ENCODE results near the gene MAGED2.

DNA sequence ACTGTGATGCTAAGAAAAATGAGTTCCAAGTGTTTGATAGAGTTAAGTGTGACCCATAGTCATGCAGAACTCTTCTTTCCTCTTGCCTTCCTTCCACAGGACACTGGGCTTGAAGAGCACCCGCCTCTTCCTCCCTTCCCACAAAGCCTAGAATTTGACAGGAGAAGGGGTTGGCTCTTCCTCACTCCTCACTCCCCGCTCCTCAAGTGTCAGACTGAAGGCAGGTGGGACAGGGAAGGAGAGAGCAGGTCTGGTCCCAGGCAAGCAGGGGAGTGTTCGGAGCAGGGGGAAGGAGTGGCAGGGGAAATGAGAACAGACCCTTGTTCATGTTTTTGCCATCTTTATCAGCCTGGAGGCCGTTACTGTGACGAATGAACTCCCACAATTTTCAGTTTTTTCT is 10.7 kb downstream of the MAGED2 start:
- TF ChIP-seq EP300 (IDR thresholded peaks at IDR 0.05; ENCODE audit: borderline replicate concordance) (no peak), FOXM1 (IDR thresholded peaks at IDR 0.05; ENCODE audit: borderline replicate concordance, low read depth) (no peak), TCF12 (IDR thresholded peaks at IDR 0.05; ENCODE audit: low read depth) (no peak), CREB1 (IDR thresholded peaks at IDR 0.05; ENCODE audit: low read depth) (no peak), RAD21 (IDR thresholded peaks at IDR 0.05; ENCODE audit: low read depth) (no peak), TAF1 (IDR thresholded peaks at IDR 0.05; ENCODE audit: low read depth) (no peak)
- TF ChIP-seq, protein P1, sequence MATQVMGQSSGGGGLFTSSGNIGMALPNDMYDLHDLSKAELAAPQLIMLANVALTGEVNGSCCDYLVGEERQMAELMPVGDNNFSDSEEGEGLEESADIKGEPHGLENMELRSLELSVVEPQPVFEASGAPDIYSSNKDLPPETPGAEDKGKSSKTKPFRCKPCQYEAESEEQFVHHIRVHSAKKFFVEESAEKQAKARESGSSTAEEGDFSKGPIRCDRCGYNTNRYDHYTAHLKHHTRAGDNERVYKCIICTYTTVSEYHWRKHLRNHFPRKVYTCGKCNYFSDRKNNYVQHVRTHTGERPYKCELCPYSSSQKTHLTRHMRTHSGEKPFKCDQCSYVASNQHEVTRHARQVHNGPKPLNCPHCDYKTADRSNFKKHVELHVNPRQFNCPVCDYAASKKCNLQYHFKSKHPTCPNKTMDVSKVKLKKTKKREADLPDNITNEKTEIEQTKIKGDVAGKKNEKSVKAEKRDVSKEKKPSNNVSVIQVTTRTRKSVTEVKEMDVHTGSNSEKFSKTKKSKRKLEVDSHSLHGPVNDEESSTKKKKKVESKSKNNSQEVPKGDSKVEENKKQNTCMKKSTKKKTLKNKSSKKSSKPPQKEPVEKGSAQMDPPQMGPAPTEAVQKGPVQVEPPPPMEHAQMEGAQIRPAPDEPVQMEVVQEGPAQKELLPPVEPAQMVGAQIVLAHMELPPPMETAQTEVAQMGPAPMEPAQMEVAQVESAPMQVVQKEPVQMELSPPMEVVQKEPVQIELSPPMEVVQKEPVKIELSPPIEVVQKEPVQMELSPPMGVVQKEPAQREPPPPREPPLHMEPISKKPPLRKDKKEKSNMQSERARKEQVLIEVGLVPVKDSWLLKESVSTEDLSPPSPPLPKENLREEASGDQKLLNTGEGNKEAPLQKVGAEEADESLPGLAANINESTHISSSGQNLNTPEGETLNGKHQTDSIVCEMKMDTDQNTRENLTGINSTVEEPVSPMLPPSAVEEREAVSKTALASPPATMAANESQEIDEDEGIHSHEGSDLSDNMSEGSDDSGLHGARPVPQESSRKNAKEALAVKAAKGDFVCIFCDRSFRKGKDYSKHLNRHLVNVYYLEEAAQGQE (IDR thresholded peaks at IDR 0.05; ENCODE audit: low read depth): no peak
